ENCODE results near the gene PLCXD1.
A peak's percentile ranks its signal among the peaks of the same experiment; 100 is the strongest.

GRCh38 chrX:274904-275475 is 6.2 kb upstream of the PLCXD1 start:
- TF ChIP-seq CTCF (IDR thresholded peaks at IDR 0.05; ENCODE audit: insufficient read depth, low read length) (no peak), POLR2AphosphoS5 (IDR thresholded peaks at IDR 0.05; ENCODE audit: low read depth) (peak; percentile 38; the same call in 1 of the 2 replicates), GABPA (IDR thresholded peaks at IDR 0.05; ENCODE audit: low read depth) (no peak)

Data from HL-60 (cell line).